Endometrium (tissue), 2 donors: ENCODE data around the gene VPS9D1.
A peak's percentile ranks its signal among the peaks of the same experiment; 100 is the strongest.
"Not testable (repeated sequence)": the region's sequence is repeated elsewhere in the genome, so short reads cannot be mapped to it uniquely, and the experiment has no call there.

Experiments
- FAIRE-seq: peaks from 2 replicates; lab custom pipeline; 2012; peaks lifted over from hg19 to GRCh38; lab: Jason Lieb, UNC
- donor health status: control.
- donor health status: control.

VPS9D1 gene

GRCh38 chr16:89709716-89710432 is 10.8 kb downstream of the VPS9D1 start:
- FAIRE-seq: no peak

- no peak for FAIRE-seq
Measured at GRCh38 chr16:89709166-89709565, 11.5 kb downstream of the VPS9D1 start.

GRCh38 chr16:89708481-89708931 is 12.2 kb downstream of the VPS9D1 start:
- FAIRE-seq: no peak

- no peak for FAIRE-seq
Measured at GRCh38 chr16:89707695-89708094, 13.0 kb downstream of the VPS9D1 start.

GRCh38 chr16:89706518-89707260 is 14.0 kb downstream of the VPS9D1 start:
- no peak for FAIRE-seq

- no peak for FAIRE-seq
Measured at GRCh38 chr16:89705006-89705405, 15.7 kb downstream of the VPS9D1 start.

GRCh38 chr16:89704281-89704680 is 16.4 kb downstream of the VPS9D1 start:
- FAIRE-seq: no peak

GRCh38 chr16:89701425-89702406 is 19.0 kb downstream of the VPS9D1 start, which contains the start of gene SPATA2L:
Gene SPATA2L (minus strand): TSS chr16:89701705. CDS start chr16:89701232, 473 bp downstream.
- FAIRE-seq: no peak

- FAIRE-seq: no peak
Measured at GRCh38 chr16:89700649-89701424, 19.9 kb downstream of the VPS9D1 start.

- peak; percentile 96 for FAIRE-seq
Measured at GRCh38 chr16:89700100-89700648, 20.5 kb downstream of the VPS9D1 start.

- not testable (repeated sequence) for FAIRE-seq
Measured at GRCh38 chr16:89699629-89700099, 21.0 kb downstream of the VPS9D1 start.

- FAIRE-seq: not testable (repeated sequence)
Measured at GRCh38 chr16:89698717-89699116, 22.0 kb downstream of the VPS9D1 start.

- no peak for FAIRE-seq
Measured at GRCh38 chr16:89697616-89698331, 22.9 kb downstream of the VPS9D1 start.

- FAIRE-seq: no peak
Measured at GRCh38 chr16:89697161-89697615, 23.5 kb downstream of the VPS9D1 start.

- no peak for FAIRE-seq
Measured at GRCh38 chr16:89696670-89697128, 24.0 kb downstream of the VPS9D1 start.

GRCh38 chr16:89695875-89696669 is 24.6 kb downstream of the VPS9D1 start:
- FAIRE-seq: no peak

- no peak for FAIRE-seq
Measured at GRCh38 chr16:89695086-89695874, 25.4 kb downstream of the VPS9D1 start.

GRCh38 chr16:89694784-89695085 is 26.0 kb downstream of the VPS9D1 start:
- not testable (repeated sequence) for FAIRE-seq
